Activated CD8-positive, alpha-beta T cell treated with anti-CD3 and anti-CD28 coated beads for 36 hours (primary cell): ENCODE data around the gene SLC37A4. TPM values are rescaled to one million over a fixed set of nuclear protein-coding genes. Genes with fewer than 3 reads are reported as not detected.

Experiments
- ATAC-seq: fragments of 200-7000 bp; cut with Tn5 transposase; one replicate; pipeline ENCODE4 v1.10.0; 2021; ENCODE audit warnings: mild to moderate bottlenecking, moderate library complexity
- CTCF ChIA-PET: fragments of 350-600 bp; sonication (Branson Sonifier 250); formaldehyde crosslinking; loops from one replicate; lab custom pipeline; 2021; ENCODE audit warnings: antibody characterized with exemption; lab: Charles Lee
- POLR2A ChIA-PET: fragments of 350-600 bp; sonication (Branson Sonifier 250); formaldehyde crosslinking; loops from one replicate; lab custom pipeline; 2021; ENCODE audit warnings: antibody characterized with exemption; lab: Charles Lee
- DNase-seq: peaks from one replicate; pipeline ENCODE4 v3.0.0-alpha.2; 2020
- H3K27ac Mint-ChIP-seq: one replicate; pipeline ENCODE4 v1.8.0; 2021; ENCODE audit warnings: mild to moderate bottlenecking, mixed read lengths
- H3K27me3 Mint-ChIP-seq: one replicate; pipeline ENCODE4 v1.8.0; 2021; ENCODE audit warnings: mixed read lengths
- H3K36me3 Mint-ChIP-seq: one replicate; pipeline ENCODE4 v1.8.0; 2021; ENCODE audit warnings: low read depth, mixed read lengths
- H3K4me1 Mint-ChIP-seq: one replicate; pipeline ENCODE4 v1.8.0; 2021; ENCODE audit warnings: low read depth, mixed read lengths
- H3K4me3 Mint-ChIP-seq: one replicate; pipeline ENCODE4 v1.8.0; 2021; ENCODE audit warnings: mild to moderate bottlenecking, moderate library complexity, mixed read lengths
- H3K9me3 Mint-ChIP-seq: one replicate; pipeline ENCODE4 v1.8.0; 2021; ENCODE audit warnings: mixed read lengths
- intact Hi-C: fragments of 100-400 bp; cut with micrococcal nuclease; formaldehyde crosslinking; loops from one replicate; pipeline ENCODE4 v1.10.0; 2022
- total RNA-seq, 2 experiments: library from RNA; stranded (reverse); gene quantifications; one replicate each; pipeline ENCODE4 v1.2.3, GENCODE V29; 2021
- TF ChIP-seq, protein P1 (sequence below): fragments of 200-600 bp; IDR thresholded peaks from one replicate; pipeline ENCODE4 v1.8.0; 2022; ENCODE audit warnings: antibody characterized with exemption, mild to moderate bottlenecking

Gene SLC37A4
- total RNA-seq, 2 experiments from 2014 or later: 32.4 to 35.2 TPM

DNA sequence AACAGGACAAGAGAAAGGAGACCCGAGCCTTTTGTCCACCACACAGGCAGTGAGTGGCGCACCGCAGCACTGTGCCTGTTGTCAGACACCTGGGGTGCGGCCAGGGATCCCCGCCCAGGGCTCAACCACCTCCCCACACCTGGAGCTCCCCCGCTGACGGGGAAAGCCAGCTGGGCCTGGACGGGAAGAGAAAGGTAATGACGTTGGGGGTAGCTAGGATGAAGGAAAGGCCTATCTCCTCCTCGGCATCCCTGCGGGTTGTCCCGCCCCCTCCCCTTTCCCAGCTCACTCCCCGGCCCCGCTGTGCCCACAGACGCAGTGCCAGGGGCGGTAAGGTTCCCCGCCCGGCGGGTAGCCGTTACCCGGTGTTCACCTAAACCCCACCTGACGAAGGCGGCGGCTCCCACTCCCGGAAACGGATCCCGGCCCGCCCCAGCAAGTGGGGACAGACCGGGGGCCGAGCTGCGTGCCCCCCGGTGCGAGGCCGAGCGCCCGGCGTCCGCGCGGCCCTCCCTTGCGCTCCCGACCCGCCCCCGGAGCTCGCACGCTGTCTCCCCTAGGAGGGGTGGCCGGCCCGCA, 25.8 kb upstream of the SLC37A4 start:
- Mint-ChIP-seq H3K4me1 (peaks cover 39% of the 10 kb centered on the region), H3K4me3 (peak overlapping the region; percentile 86), H3K36me3 (peaks cover 42% of the 10 kb centered on the region), H3K9me3 (no peaks in the 10 kb centered on the region), H3K27me3 (no peaks in the 10 kb centered on the region), H3K27ac (peak overlapping the region; percentile 95)
- ChIA-PET POLR2A (interaction anchor here (0.6 to 3.7 kb wide), 27 partner anchors 9 to 208 kb away, joined by 3 to 26 read pairs (median 6); partner anchors contain the start of genes C2CD2L, CENATAC, HINFP and RPS25), CTCF (interaction anchor here (0.6 to 4.3 kb wide), 7 partner anchors 9 to 116 kb away, joined by 3 to 18 read pairs (median 5); partner anchors contain the start of genes SLC37A4 and VPS11)
- ATAC-seq (peak; percentile 1), DNase-seq (peak; percentile 51)
- intact Hi-C loops: no loop called here
- TF ChIP-seq, protein P1, sequence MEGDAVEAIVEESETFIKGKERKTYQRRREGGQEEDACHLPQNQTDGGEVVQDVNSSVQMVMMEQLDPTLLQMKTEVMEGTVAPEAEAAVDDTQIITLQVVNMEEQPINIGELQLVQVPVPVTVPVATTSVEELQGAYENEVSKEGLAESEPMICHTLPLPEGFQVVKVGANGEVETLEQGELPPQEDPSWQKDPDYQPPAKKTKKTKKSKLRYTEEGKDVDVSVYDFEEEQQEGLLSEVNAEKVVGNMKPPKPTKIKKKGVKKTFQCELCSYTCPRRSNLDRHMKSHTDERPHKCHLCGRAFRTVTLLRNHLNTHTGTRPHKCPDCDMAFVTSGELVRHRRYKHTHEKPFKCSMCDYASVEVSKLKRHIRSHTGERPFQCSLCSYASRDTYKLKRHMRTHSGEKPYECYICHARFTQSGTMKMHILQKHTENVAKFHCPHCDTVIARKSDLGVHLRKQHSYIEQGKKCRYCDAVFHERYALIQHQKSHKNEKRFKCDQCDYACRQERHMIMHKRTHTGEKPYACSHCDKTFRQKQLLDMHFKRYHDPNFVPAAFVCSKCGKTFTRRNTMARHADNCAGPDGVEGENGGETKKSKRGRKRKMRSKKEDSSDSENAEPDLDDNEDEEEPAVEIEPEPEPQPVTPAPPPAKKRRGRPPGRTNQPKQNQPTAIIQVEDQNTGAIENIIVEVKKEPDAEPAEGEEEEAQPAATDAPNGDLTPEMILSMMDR: no peak

DNA sequence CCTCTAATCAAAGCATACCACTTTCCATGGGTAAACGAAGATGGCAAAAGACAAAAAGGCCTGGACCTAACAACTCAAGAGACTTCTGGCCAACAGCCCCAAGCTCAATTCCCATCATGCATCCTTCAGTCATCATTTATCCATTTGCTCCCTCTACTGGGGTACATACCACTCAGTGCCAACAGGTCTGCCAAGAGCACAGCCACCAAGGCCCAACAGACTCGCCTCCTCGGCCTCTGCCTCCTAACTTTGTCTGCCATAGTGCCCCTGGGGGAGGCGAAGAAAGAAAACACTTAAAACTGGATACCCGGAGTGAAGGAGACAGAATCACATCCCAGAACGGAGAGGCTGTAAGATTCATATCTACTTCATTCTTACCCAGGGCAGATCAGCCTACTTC, 25.2 kb upstream of the SLC37A4 start:
- Mint-ChIP-seq H3K4me3 (peak overlapping the region; percentile 86), H3K27me3 (no peaks in the 10 kb centered on the region), H3K36me3 (peaks cover 47% of the 10 kb centered on the region), H3K9me3 (no peaks in the 10 kb centered on the region), H3K4me1 (peaks cover 43% of the 10 kb centered on the region), H3K27ac (peak overlapping the region; percentile 87)
- CTCF ChIA-PET: interaction anchor here (0.8 to 4.3 kb wide), 11 partner anchors 8 to 265 kb away, joined by 3 to 18 read pairs (median 5); partner anchors contain the start of genes HMBS, SLC37A4 and VPS11
- TF ChIP-seq, protein P1: peak; percentile 33
- intact Hi-C loops: no loop called here
- POLR2A ChIA-PET: interaction anchor here (0.7 to 3.7 kb wide), 21 partner anchors 8 to 147 kb away, joined by 3 to 26 read pairs (median 8); partner anchors contain the start of genes C2CD2L, CENATAC, RPS25 and SLC37A4
- DNase-seq: peak; percentile 30
- ATAC-seq: no peak

DNA sequence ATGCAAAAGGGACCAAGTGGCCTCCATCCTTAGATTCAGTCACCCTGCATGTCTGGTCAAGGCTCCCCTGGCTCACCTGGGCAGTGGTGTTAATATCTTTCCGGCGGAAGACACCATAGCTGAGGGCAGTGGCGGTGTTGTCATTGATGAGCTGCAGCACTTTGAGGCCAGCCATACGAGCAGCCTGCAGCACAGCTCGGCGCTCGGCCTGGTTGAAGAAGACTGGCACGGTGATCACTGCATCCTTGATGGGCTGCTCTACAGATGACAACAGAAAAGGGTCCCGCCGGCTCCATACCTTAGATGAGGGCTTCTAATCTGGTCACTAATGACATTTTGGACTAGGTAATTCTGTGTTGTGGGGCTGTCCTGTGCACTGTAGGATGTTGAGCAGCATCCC, 23.7 kb upstream of the SLC37A4 start:
- no peak for DNase-seq
- TF ChIP-seq, protein P1: no peak
- Mint-ChIP-seq H3K27me3 (no peaks in the 10 kb centered on the region), H3K36me3 (peaks cover 56% of the 10 kb centered on the region), H3K4me3 (no peak overlapping the region), H3K27ac (no peak overlapping the region), H3K4me1 (peaks cover 45% of the 10 kb centered on the region), H3K9me3 (no peaks in the 10 kb centered on the region)
- POLR2A ChIA-PET: interaction anchor here (0.7 to 3.7 kb wide), 8 partner anchors 10 to 67 kb away, joined by 3 to 26 read pairs (median 6); partner anchors contain the start of genes HINFP, RPS25, SLC37A4 and TRAPPC4
- no peak for ATAC-seq
- intact Hi-C loops: no loop called here
- CTCF ChIA-PET: interaction anchor here (1.0 to 4.3 kb wide), 3 partner anchors 11 to 32 kb away, joined by 3 to 18 read pairs (median 5); partner anchors contain the start of gene SLC37A4

DNA sequence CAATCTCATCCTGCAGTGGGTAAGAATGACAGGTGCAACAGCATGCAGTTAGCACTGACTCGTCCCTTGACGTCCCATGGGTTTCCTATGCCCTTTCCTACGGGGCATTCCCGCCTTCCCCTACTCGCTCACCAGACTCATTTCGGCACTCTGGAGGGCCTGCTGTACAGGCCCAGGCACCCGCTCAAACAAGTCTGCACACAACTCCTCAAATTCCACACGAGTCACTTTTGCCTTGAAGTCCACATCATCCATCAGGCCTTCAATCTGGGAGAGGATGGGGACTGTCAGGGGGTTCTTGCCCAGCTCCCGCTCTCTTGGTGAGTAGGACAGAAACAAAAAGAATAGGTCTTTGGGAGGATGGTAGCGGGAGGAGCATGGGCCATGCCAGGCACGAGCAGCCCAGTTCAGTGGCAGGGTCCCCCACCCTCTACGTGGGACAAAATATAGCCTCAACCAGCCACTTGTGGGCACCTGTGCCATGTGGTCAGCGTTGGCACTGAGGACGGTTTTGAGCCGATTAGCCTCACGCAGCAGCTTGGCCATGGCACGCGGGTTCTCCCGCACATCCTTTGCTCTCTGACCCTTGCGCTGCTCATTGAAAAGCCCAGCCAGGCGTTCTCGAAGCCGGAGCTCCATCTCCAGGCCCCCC, 21.6 kb upstream of the SLC37A4 start:
- H3K27ac Mint-ChIP-seq: peak overlapping the region; percentile 41

More for the DNA sequence above, 21.6 kb upstream of the SLC37A4 start:
- Mint-ChIP-seq H3K4me1 (peaks cover 37% of the 10 kb centered on the region), H3K4me3 (no peak overlapping the region), H3K9me3 (no peaks in the 10 kb centered on the region), H3K36me3 (peaks cover 71% of the 10 kb centered on the region), H3K27me3 (no peaks in the 10 kb centered on the region)
- DNase-seq (no peak), ATAC-seq (no peak)
- ChIA-PET CTCF (no interaction called here), POLR2A (interaction anchor here (1.1 to 1.9 kb wide), 4 partner anchors 8 to 42 kb away, joined by 3 to 9 read pairs (median 5); partner anchors contain the start of genes SLC37A4 and TRAPPC4)
- intact Hi-C loops: no loop called here
- TF ChIP-seq, protein P1: no peak
